Nephron (organoid): ENCODE measurements around the gene SLC4A3.

Source experiments
- H3K27ac Mint-ChIP-seq, 3 experiments: 2 replicates each; pipeline ENCODE4 v1.8.0; 2020; ENCODE audit warnings: mixed read lengths in 3 of 3, mild to moderate bottlenecking in 2 of 3, moderate library complexity in 1 of 3
- H3K27me3 Mint-ChIP-seq: 2 replicates; pipeline ENCODE4 v1.8.0; 2021; ENCODE audit warnings: low read depth, mild to moderate bottlenecking, moderate library complexity, mixed read lengths
- H3K36me3 Mint-ChIP-seq: 2 replicates; pipeline ENCODE4 v1.8.0; 2020; ENCODE audit warnings: low read depth, mixed read lengths
- H3K4me1 Mint-ChIP-seq: 2 replicates; pipeline ENCODE4 v1.8.0; 2020; ENCODE audit warnings: mixed read lengths
- H3K4me3 Mint-ChIP-seq, 3 experiments: 2 replicates each; pipeline ENCODE4 v1.8.0; 2020; ENCODE audit warnings: mild to moderate bottlenecking in 3 of 3, mixed read lengths in 3 of 3, moderate library complexity in 2 of 3
- H3K9me3 Mint-ChIP-seq: 2 replicates; pipeline ENCODE4 v1.8.0; 2020; ENCODE audit warnings: mixed read lengths
- TF ChIP-seq, protein P1 (sequence below), 3 experiments: fragments of 200-600 bp; sonication (generic); IDR thresholded peaks; one replicate each; pipeline ENCODE4 v1.5.0; 2021; ENCODE audit warnings: antibody characterized with exemption in 3 of 3; ENCODE audit not compliant: unreplicated experiment in 3 of 3

SLC4A3 gene

DNA sequence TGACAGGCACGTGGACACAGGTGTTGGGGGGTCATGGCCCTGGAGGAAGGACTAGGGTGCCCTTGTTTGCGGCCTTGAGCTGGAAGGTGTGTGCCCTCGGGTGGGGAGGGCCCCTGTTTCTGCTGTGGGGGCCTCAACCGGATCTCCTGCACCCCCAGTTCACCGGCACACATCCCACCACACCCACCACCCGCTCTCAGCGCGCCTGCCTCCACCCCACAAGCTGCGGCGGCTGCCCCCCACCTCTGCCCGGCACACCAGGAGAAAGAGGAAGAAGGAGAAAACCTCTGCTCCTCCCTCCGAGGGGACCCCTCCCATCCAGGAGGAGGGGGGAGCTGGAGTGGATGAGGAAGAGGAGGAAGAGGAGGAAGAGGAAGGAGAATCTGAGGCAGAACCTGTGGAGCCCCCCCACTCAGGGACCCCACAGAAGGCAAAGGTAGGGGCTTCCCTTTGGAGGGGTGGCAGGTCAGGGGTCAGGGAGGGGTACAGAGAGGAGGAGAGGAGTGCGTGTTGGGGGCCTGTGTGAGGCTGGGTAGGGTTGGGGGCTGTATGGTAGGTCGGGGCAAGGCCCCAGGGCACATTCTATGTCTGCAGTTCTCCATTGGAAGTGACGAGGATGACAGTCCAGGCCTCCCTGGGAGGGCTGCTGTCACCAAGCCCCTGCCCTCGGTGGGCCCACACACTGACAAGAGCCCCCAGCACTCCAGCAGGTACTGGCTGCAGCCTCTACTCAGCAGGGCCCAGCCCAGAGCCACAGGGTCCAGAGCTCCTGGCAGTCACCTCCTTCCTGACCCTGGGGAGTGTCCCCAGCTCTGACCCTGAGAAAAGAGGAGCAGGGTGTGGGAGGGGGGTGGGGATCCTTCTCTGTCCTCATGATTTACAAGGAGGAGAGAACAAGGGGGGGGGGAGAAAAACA lies 1.8 kb downstream of the SLC4A3 start:
- peak overlapping the region; percentile 68 to 69 (median 68) for H3K4me3 Mint-ChIP-seq
- peaks cover 14% of the 10 kb centered on the region for H3K27me3 Mint-ChIP-seq
- peaks cover 8% of the 10 kb centered on the region for H3K4me1 Mint-ChIP-seq
- H3K9me3 Mint-ChIP-seq, result no peaks in the 10 kb centered on the region
- TF ChIP-seq, protein P1, sequence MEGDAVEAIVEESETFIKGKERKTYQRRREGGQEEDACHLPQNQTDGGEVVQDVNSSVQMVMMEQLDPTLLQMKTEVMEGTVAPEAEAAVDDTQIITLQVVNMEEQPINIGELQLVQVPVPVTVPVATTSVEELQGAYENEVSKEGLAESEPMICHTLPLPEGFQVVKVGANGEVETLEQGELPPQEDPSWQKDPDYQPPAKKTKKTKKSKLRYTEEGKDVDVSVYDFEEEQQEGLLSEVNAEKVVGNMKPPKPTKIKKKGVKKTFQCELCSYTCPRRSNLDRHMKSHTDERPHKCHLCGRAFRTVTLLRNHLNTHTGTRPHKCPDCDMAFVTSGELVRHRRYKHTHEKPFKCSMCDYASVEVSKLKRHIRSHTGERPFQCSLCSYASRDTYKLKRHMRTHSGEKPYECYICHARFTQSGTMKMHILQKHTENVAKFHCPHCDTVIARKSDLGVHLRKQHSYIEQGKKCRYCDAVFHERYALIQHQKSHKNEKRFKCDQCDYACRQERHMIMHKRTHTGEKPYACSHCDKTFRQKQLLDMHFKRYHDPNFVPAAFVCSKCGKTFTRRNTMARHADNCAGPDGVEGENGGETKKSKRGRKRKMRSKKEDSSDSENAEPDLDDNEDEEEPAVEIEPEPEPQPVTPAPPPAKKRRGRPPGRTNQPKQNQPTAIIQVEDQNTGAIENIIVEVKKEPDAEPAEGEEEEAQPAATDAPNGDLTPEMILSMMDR (IDR thresholded peaks at IDR 0.05; ENCODE audit: unreplicated experiment in 3 of 3), result no peak
- peaks cover 6% of the 10 kb centered on the region for H3K36me3 Mint-ChIP-seq
- H3K27ac Mint-ChIP-seq, result no peak overlapping the region

DNA sequence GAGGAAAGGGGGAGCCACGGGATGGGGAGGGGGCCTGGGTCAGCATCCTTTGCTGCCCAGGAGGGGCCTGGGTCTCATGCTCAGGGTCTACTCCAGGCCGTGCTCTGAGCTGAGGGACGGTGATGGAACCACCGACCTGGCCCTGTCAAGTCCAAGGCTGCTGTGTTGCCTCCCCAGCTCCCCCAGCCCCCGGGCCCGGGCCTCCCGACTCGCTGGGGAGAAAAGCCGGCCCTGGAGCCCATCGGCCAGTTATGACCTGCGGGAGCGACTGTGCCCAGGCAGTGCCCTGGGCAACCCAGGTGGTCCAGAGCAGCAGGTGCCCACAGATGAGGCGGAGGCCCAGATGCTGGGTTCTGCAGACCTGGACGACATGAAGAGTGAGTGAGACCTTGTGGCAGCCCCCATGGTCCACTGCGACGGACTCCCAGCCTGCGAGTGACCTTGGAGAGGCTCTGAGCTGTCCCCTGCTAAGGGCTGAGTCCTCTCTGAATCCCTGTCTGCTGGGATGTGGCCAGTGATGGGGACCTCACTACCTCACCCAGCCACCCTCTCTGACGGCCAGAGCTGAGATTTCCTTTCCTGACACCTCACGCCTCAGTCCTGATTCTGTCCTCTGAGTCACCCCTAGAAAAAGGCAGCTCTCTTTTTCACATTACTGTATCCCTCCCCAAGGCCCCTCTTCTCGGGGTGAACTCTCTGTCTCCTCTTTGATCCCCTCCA lies 2.7 kb downstream of the SLC4A3 start:
- TF ChIP-seq, protein P1 (IDR thresholded peaks at IDR 0.05; ENCODE audit: unreplicated experiment in 3 of 3), result no peak
- no peaks in the 10 kb centered on the region for H3K9me3 Mint-ChIP-seq
- H3K27me3 Mint-ChIP-seq, result peaks cover 12% of the 10 kb centered on the region
- peaks cover 6% of the 10 kb centered on the region for H3K36me3 Mint-ChIP-seq
- H3K27ac Mint-ChIP-seq, result no peak overlapping the region
- H3K4me3 Mint-ChIP-seq, result peak overlapping the region; percentile 41 to 62 (median 58)
- H3K4me1 Mint-ChIP-seq, result peaks cover 6% of the 10 kb centered on the region

GRCh38 chr2:219630770-219631405 lies 3.5 kb downstream of the SLC4A3 start:
- TF ChIP-seq, protein P1 (IDR thresholded peaks at IDR 0.05; ENCODE audit: unreplicated experiment in 3 of 3), result no peak
- H3K27ac Mint-ChIP-seq, result no peak overlapping the region
- H3K27me3 Mint-ChIP-seq, result peaks cover 9% of the 10 kb centered on the region
- peaks cover 6% of the 10 kb centered on the region for H3K4me1 Mint-ChIP-seq
- H3K36me3 Mint-ChIP-seq, result peaks cover 6% of the 10 kb centered on the region
- no peaks in the 10 kb centered on the region for H3K9me3 Mint-ChIP-seq
- H3K4me3 Mint-ChIP-seq, result peak overlapping the region; percentile 41 to 62 (median 58)

DNA sequence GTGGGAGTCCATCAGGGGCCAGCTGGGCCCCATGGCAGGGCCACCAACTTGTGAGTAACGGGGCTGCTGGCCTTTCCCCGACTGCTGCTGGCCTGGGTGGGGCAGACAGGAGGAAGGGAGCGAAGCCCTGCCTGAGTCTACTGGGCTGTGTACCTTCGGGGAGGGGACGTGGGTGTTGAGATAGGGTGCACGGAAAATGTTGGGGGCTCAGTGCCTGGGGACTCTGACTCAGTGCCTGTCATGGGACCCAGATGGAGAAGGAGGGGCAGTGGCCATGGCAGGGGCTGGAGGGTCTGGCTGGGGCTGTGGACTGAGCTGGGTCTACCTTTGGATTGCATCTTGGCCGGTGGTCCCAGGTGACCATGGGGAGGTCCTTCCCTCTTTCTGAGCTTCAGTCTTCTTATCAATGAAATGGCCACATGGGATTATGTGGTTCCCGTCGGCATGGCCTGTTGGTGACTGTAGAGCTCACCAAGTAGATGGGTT lies 4.0 kb downstream of the SLC4A3 start:
- Mint-ChIP-seq H3K9me3 (no peaks in the 10 kb centered on the region), H3K27ac (no peak overlapping the region), H3K36me3 (peaks cover 6% of the 10 kb centered on the region), H3K4me1 (peaks cover 6% of the 10 kb centered on the region), H3K4me3 (peak overlapping the region in 1 of 3 experiments; percentile 59), H3K27me3 (peaks cover 9% of the 10 kb centered on the region)
- TF ChIP-seq, protein P1 (IDR thresholded peaks at IDR 0.05; ENCODE audit: unreplicated experiment in 3 of 3), result no peak

- no peak overlapping the region for H3K4me3 Mint-ChIP-seq
- no peaks in the 10 kb centered on the region for H3K9me3 Mint-ChIP-seq
- TF ChIP-seq, protein P1 (IDR thresholded peaks at IDR 0.05; ENCODE audit: unreplicated experiment in 3 of 3), result no peak
- H3K4me1 Mint-ChIP-seq, result no peaks in the 10 kb centered on the region
- no peak overlapping the region for H3K27ac Mint-ChIP-seq
- H3K27me3 Mint-ChIP-seq, result peaks cover 4% of the 10 kb centered on the region
- peaks cover 8% of the 10 kb centered on the region for H3K36me3 Mint-ChIP-seq
Measured at GRCh38 chr2:219631904-219632759, 4.7 kb downstream of the SLC4A3 start.
